Cardiac fibroblast (primary cell): ENCODE measurements around the gene CCDC30.

Experiments used
- DNase-seq, 2 donors: peaks; one replicate each; pipeline versions ENCODE4 v3.0.0 to v3.0.0-alpha.2; 2010; ENCODE audit warnings: low read depth in 2 of 2
- H3K4me3 ChIP-seq, 2 donors: replicated peaks in 1 of 2; 1 replicate in 1 of 2; 2 replicates in 1 of 2; pipeline ENCODE4 v1.5.1; 2011; ENCODE audit warnings: low read depth in 2 of 2, low read length in 2 of 2, mild to moderate bottlenecking in 2 of 2, moderate library complexity in 1 of 2
- TF ChIP-seq, protein P1 (sequence below): IDR thresholded peaks from one replicate; pipeline ENCODE4 v1.5.1; 2011; ENCODE audit warnings: low read depth, mild to moderate bottlenecking, low read length, inconsistent platforms

The CCDC30 gene

DNA sequence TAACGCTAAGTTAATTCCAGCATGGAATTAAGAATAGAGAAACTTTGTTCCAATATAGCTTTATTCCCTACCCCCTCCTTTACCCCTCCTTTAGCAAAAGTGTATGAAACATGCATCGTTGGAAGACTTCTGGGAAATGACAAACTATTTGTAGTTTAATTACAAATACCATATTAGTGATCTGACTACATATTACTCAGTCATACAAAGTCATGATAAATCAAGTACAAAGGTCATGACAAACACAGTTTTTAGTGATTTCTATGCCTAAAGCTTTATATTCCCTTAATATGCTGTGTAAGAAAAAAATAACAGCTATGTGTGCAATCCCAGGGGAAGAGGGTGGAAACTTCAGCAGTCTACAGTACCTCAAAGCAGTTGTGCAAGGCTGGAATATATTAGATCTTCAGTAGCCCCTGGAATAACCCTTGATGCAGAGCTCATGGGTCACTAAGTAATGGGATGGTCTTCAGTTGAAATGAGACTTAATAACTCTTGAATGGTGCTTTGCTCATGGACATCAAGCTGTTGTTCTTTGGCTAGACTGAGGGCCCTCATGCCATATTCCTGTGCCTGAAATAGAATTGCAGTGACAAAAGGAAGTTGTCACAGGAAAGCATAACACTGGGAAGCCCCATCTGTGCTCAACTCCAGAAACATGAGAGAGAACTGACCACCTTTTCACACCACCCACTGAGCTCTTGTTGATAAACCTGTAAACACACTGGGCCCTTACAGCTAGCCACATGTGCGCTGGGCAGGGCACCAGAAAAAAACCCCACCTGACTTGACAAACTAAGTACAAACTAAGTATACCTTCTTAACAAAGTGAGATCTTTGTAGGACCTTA is 32.6 kb upstream of the CCDC30 start:
- TF ChIP-seq, protein P1, sequence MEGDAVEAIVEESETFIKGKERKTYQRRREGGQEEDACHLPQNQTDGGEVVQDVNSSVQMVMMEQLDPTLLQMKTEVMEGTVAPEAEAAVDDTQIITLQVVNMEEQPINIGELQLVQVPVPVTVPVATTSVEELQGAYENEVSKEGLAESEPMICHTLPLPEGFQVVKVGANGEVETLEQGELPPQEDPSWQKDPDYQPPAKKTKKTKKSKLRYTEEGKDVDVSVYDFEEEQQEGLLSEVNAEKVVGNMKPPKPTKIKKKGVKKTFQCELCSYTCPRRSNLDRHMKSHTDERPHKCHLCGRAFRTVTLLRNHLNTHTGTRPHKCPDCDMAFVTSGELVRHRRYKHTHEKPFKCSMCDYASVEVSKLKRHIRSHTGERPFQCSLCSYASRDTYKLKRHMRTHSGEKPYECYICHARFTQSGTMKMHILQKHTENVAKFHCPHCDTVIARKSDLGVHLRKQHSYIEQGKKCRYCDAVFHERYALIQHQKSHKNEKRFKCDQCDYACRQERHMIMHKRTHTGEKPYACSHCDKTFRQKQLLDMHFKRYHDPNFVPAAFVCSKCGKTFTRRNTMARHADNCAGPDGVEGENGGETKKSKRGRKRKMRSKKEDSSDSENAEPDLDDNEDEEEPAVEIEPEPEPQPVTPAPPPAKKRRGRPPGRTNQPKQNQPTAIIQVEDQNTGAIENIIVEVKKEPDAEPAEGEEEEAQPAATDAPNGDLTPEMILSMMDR: no peak
- DNase-seq: peak in 1 of 2 donors; percentile 16
- no peak overlapping the region for H3K4me3 ChIP-seq

- no peak for DNase-seq
- TF ChIP-seq, protein P1: no peak
- no peak overlapping the region for H3K4me3 ChIP-seq
Observed at GRCh38 chr1:42431514-42431913, 31.6 kb upstream of the CCDC30 start.

DNA sequence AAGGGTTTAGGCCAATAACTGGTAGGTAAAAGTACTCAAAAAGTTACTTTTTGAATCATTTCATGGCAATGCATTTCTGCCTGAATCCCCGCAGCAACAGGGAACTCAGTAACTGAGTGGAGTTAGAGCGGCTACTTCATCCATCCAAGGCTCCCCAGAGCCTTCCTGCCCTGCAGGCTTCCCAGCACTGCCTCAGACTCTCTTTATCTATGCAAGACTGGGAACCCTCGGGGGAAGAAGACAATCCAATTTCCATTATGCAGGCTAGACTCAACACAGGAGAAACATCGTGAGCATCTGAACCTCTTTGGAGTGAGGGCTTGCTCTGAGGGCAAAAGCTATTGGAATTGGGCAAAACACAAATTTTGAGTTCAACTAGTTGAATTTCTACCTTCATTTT is 30.4 kb upstream of the CCDC30 start:
- TF ChIP-seq, protein P1: no peak
- DNase-seq: no peak
- H3K4me3 ChIP-seq: no peak overlapping the region

- peak in 1 of 2 donors; percentile 8 for DNase-seq
- TF ChIP-seq, protein P1: no peak
- no peak overlapping the region for H3K4me3 ChIP-seq
Observed at GRCh38 chr1:42433369-42433768, 29.7 kb upstream of the CCDC30 start.

DNA sequence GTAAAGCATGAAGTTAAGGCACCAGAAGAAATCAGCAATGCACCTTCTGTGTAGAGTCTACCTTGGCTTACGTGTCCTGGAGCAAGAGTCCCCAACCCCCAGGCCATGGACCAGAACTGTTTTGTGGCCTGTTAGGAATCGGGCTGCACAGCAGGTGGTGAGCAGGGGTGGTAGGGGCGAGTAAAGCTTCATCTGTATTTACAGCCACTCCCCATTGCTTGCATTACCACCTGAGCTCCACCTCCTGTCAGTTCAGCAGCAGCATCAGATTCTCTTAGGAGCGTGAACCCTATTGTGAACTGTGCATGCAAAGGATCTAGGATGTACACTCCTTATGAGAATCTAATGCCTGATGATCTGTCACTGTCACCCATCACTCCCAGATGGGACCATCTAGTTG is 28.7 kb upstream of the CCDC30 start:
- H3K4me3 ChIP-seq: no peak overlapping the region
- DNase-seq: no peak
- TF ChIP-seq, protein P1: no peak

DNA sequence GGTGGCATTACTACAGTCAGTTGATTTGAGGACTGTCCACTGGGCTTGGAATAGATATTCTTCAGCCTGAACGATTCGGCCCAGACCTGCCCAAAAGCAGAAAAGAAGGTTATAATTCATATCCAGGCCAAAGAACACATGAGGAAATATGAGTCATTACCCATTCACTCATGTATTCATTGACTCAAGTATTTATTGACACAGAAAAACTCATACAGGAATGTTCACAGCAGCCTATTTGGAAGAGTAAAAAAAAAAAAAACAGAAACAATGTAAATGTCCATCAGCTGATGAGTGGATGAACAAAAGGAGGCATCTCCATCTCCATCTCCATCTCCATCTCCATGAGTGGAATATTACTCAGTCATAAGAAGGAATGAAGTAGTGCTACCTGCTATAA is 23.1 kb upstream of the CCDC30 start:
- DNase-seq: peak; percentile 41 to 86
- H3K4me3 ChIP-seq: no peak overlapping the region
- TF ChIP-seq, protein P1: no peak
